ENCODE results near the gene PSME2. TPM values are rescaled to one million over a fixed set of nuclear protein-coding genes. Genes with fewer than 3 reads are reported as not detected.
A peak's percentile ranks its signal among the peaks of the same experiment; 100 is the strongest.

The PSME2 gene
- polyA plus RNA-seq, 3 donors: 237 to 593 (median 579) TPM

DNA sequence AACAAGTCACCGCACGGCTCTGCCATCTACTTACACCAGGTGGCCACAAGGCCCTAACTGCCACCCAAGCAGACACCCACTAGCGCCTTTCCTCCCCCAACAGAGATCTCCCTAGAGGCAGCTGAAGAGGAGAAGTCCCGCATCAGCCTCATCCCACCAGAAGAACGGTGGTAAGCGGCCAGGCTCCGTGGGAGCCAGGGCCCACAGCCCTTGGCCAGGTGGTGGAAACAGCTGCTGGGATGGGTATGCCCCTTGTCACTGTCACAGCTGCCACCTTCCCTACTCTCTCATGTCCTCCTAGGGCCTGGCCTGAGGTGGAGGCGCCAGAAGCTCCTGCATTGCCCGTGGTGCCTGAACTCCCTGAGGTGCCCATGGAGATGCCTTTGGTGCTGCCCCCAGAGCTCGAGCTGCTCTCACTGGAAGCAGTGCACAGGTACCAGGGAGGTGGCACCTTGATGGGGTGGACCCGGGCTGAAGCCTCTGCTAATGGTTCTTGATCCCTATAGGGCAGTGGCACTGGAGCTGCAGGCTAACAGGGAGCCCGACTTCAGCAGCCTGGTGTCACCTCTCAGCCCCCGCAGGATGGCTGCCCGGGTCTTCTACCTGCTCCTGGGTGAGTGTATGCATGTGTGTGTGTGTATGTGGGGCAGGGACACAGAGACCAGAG, 33.0 kb upstream of the PSME2 start:
- Mint-ChIP-seq H3K36me3 (peaks cover 78 to 97% of the 10 kb centered on the region in 2 donors), H3K4me1 (no peaks in the 10 kb centered on the region), H3K9me3 (no peaks in the 10 kb centered on the region)

DNA sequence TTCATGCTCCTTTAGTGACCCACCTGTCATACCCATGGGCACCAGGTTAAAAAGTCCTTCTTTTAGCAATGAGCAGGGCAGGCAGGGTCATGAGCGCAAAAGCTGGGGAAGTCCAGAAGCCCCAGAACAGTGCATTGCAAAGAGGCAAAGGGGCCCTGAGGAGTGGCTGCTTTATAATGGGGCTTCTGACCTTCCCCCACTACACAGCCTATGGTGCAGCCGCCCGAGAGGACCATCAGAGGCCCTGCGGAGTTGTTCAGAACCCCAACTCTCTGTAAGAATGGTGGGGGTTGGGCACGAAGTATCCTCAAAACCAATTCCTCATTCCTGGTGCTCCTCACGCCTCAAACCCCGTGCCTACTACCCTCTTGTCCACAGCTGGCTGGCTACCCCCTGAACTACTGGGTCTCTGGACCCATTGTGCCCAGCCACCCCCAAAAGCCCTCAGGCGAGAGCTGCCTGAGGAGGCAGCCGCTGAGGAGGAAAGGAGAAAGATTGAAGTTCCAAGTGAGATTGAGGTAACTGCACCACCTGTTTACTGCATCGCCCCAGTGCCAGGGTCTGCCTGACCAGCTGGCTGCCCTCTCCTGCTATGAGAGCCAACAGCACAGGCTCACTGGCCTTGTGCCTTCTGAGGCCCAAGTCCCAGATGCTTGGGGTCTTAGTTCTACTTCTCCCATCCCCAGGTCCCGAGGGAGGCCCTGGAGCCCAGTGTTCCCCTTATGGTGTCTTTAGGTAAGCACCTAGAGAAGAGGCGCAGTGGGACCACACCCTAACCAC, 32.2 kb upstream of the PSME2 start:
- no CpG with 5 or more reads among the region's 12 CpGs for whole genome bisulfite sequencing (ENCODE audit: insufficient coverage)
- intact Hi-C loops (cut with micrococcal nuclease): no loop called here
- no peak overlapping the region for H2AFZ ChIP-seq (ENCODE audit: insufficient read depth, low read depth, low read length, poor library complexity, severe bottlenecking)
- H4K20me1 ChIP-seq (ENCODE audit: insufficient read depth, low read length): no peaks in the 10 kb centered on the region
- peaks cover 75 to 91% of the 10 kb centered on the region in 2 donors for H3K36me3 ChIP-seq (replicated peaks in 1 of 2; ENCODE audit: control insufficient read depth in 1 of 2, insufficient read depth in 2 of 2, low read length in 2 of 2)
- H3K27me3 ChIP-seq (ENCODE audit: control insufficient read depth in 2 of 2, insufficient read depth in 2 of 2, low read length in 2 of 2): no peaks in the 10 kb centered on the region
- H3K4me1 ChIP-seq (ENCODE audit: control insufficient read depth in 1 of 2, insufficient read depth in 2 of 2, low read length in 2 of 2): no peaks in the 10 kb centered on the region
- no peaks in the 10 kb centered on the region for H3K9me3 Mint-ChIP-seq
- H3K9ac ChIP-seq (ENCODE audit: insufficient read depth, low read length, poor library complexity, severe bottlenecking): no peak overlapping the region
- DNase-seq: no peak
- no peak overlapping the region for H3K4me2 ChIP-seq (replicated peaks; ENCODE audit: extremely low read depth, low read length, poor library complexity, severe bottlenecking)
- H3K4me3 ChIP-seq (replicated peaks in 1 of 3; ENCODE audit: low read depth in 2 of 3, low read length in 3 of 3): no peak overlapping the region
- peak overlapping the region in 2 of 7 donors; percentile 47 to 50 for H3K27ac Mint-ChIP-seq
- peaks cover 0 to 2% (median 0%) of the 10 kb centered on the region in 3 donors for H3K27me3 Mint-ChIP-seq (ENCODE audit: low read depth in 3 of 3)
- H3K27ac ChIP-seq (ENCODE audit: low read depth in 1 of 2, low read length in 2 of 2): no peak overlapping the region
- no peaks in the 10 kb centered on the region for H3K79me2 ChIP-seq (ENCODE audit: insufficient read depth, low read length)
- TF ChIP-seq, protein P1, sequence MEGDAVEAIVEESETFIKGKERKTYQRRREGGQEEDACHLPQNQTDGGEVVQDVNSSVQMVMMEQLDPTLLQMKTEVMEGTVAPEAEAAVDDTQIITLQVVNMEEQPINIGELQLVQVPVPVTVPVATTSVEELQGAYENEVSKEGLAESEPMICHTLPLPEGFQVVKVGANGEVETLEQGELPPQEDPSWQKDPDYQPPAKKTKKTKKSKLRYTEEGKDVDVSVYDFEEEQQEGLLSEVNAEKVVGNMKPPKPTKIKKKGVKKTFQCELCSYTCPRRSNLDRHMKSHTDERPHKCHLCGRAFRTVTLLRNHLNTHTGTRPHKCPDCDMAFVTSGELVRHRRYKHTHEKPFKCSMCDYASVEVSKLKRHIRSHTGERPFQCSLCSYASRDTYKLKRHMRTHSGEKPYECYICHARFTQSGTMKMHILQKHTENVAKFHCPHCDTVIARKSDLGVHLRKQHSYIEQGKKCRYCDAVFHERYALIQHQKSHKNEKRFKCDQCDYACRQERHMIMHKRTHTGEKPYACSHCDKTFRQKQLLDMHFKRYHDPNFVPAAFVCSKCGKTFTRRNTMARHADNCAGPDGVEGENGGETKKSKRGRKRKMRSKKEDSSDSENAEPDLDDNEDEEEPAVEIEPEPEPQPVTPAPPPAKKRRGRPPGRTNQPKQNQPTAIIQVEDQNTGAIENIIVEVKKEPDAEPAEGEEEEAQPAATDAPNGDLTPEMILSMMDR (IDR thresholded peaks at IDR 0.05): no peak
- no peaks in the 10 kb centered on the region for H3K4me1 Mint-ChIP-seq
- H3K36me3 Mint-ChIP-seq: peaks cover 79 to 98% of the 10 kb centered on the region in 2 donors
- H3K9me3 ChIP-seq (replicated peaks in 1 of 2; ENCODE audit: control insufficient read depth in 1 of 2, insufficient read depth in 1 of 2, low read length in 2 of 2): no peaks in the 10 kb centered on the region
- H3K4me3 Mint-ChIP-seq: no peak overlapping the region

More for the DNA sequence above, 33.0 kb upstream of the PSME2 start:
- Histone ChIP-seq H3K27me3 (ENCODE audit: control insufficient read depth in 2 of 2, insufficient read depth in 2 of 2, low read length in 2 of 2) (no peaks in the 10 kb centered on the region), H3K27ac (ENCODE audit: low read depth in 1 of 2, low read length in 2 of 2) (no peak overlapping the region), H3K9ac (ENCODE audit: insufficient read depth, low read length, poor library complexity, severe bottlenecking) (no peak overlapping the region), H4K20me1 (ENCODE audit: insufficient read depth, low read length) (no peaks in the 10 kb centered on the region), H3K4me1 (ENCODE audit: control insufficient read depth in 1 of 2, insufficient read depth in 2 of 2, low read length in 2 of 2) (no peaks in the 10 kb centered on the region), H2AFZ (ENCODE audit: insufficient read depth, low read depth, low read length, poor library complexity, severe bottlenecking) (no peak overlapping the region), H3K9me3 (replicated peaks in 1 of 2; ENCODE audit: control insufficient read depth in 1 of 2, insufficient read depth in 1 of 2, low read length in 2 of 2) (no peaks in the 10 kb centered on the region), H3K4me2 (replicated peaks; ENCODE audit: extremely low read depth, low read length, poor library complexity, severe bottlenecking) (no peak overlapping the region), H3K79me2 (ENCODE audit: insufficient read depth, low read length) (no peaks in the 10 kb centered on the region), H3K36me3 (replicated peaks in 1 of 2; ENCODE audit: control insufficient read depth in 1 of 2, insufficient read depth in 2 of 2, low read length in 2 of 2) (peaks cover 75 to 97% of the 10 kb centered on the region in 2 donors), H3K4me3 (replicated peaks in 1 of 3; ENCODE audit: low read depth in 2 of 3, low read length in 3 of 3) (no peak overlapping the region)
- Mint-ChIP-seq H3K4me3 (no peak overlapping the region), H3K27ac (peak overlapping the region in 1 of 7 donors; percentile 47), H3K27me3 (ENCODE audit: low read depth in 3 of 3) (peaks cover 0 to 1% (median 0%) of the 10 kb centered on the region in 3 donors)
- intact Hi-C loops (cut with micrococcal nuclease): no loop called here
- TF ChIP-seq, protein P1 (IDR thresholded peaks at IDR 0.05): no peak
- DNase-seq: no peak
- 95% methylated on average over 7 of the region's 14 CpGs for WGBS (ENCODE audit: insufficient coverage)
